ENCODE measurements around the gene UGT1A9. TPM values are rescaled to one million over a fixed set of nuclear protein-coding genes. Genes with fewer than 3 reads are reported as not detected.
"Not testable (repeated sequence)": the region's sequence is repeated elsewhere in the genome, so short reads cannot be mapped to it uniquely, and the experiment has no call there.

Gene UGT1A9
- total and polyA plus RNA-seq, 2 of the 4 experiments (the other 2 are of a cell fraction) = not detected

- H2AK5ac ChIP-seq (ENCODE audit: low read depth, low read length); H3K14ac ChIP-seq (replicated peaks; ENCODE audit: low read depth, low read length); BruUV-seq (replicated peaks); H2BK120ac ChIP-seq (ENCODE audit: low read depth, low read length); intact Hi-C loops (cut with micrococcal nuclease); H3K4me1 ChIP-seq (ENCODE audit: control insufficient read depth, insufficient read depth, low read length); H3K36me3 ChIP-seq (ENCODE audit: control insufficient read depth, insufficient read depth, low read length); POLR2A ChIA-PET (ENCODE audit: unreplicated experiment); H3K4me2 ChIP-seq (ENCODE audit: low read depth, low read length); H3K4ac ChIP-seq (ENCODE audit: low read depth, low read length); H3K9ac ChIP-seq (ENCODE audit: low read depth, low read length); in situ Hi-C loops (cut with MboI; ENCODE audit: low sequenced_read_pairs); H4K91ac ChIP-seq (ENCODE audit: insufficient read depth, low read depth, low read length); H3K9me3 ChIP-seq (ENCODE audit: control insufficient read depth, insufficient read depth, low read length); H3K27me3 ChIP-seq (ENCODE audit: control insufficient read depth, insufficient read depth, low read length); H3K9me1 ChIP-seq (ENCODE audit: insufficient read depth, low read length); H4K5ac ChIP-seq (ENCODE audit: low read depth, low read length); H3K23ac ChIP-seq (ENCODE audit: low read depth, low read length); H2BK15ac ChIP-seq (ENCODE audit: low read depth, low read length); H3K79me1 ChIP-seq (ENCODE audit: low read depth in 1 of 2, low read length in 2 of 2); CTCF ChIA-PET; dilution Hi-C loops (cut with HindIII; ENCODE audit: low sequenced_read_pairs, unreplicated experiment); H2AFZ ChIP-seq (replicated peaks; ENCODE audit: low read length, poor library complexity); H3K27ac ChIP-seq (ENCODE audit: insufficient read depth, low read length); H4K8ac ChIP-seq (ENCODE audit: low read depth in 2 of 2, low read length in 2 of 2); H2BK5ac ChIP-seq (ENCODE audit: low read depth, low read length, poor library complexity, severe bottlenecking); H4K20me1 ChIP-seq (ENCODE audit: insufficient read depth, low read length); DNase-seq; ATAC-seq (ENCODE audit: low read depth); H2BK20ac ChIP-seq (ENCODE audit: low read depth, low read length); H3K18ac ChIP-seq (ENCODE audit: low read depth, low read length); H2AK9ac ChIP-seq (replicated peaks; ENCODE audit: low read depth, low read length, poor library complexity); H3K4me3 ChIP-seq (ENCODE audit: insufficient read depth, low read depth, low read length); H3K56ac ChIP-seq (ENCODE audit: extremely low read depth, insufficient read depth, low read length): not testable (repeated sequence)
- no CpG with 5 or more reads among the region's 2 CpGs for WGBS, 2 experiments (ENCODE audit: extremely low coverage in 2 of 2, insufficient read length in 1 of 2)
Measured at GRCh38 chr2:233750689-233751088, 79.0 kb downstream of the UGT1A9 start.

- H3K4me1 ChIP-seq (ENCODE audit: control insufficient read depth, insufficient read depth, low read length); ATAC-seq (ENCODE audit: low read depth); H3K79me1 ChIP-seq (ENCODE audit: low read depth in 1 of 2, low read length in 2 of 2); H3K27ac ChIP-seq (ENCODE audit: insufficient read depth, low read length); DNase-seq; POLR2A ChIA-PET (ENCODE audit: unreplicated experiment); H4K20me1 ChIP-seq (ENCODE audit: insufficient read depth, low read length); BruUV-seq (replicated peaks); H3K4me3 ChIP-seq (ENCODE audit: insufficient read depth, low read depth, low read length); in situ Hi-C loops (cut with MboI; ENCODE audit: low sequenced_read_pairs); H3K56ac ChIP-seq (ENCODE audit: extremely low read depth, insufficient read depth, low read length); H3K27me3 ChIP-seq (ENCODE audit: control insufficient read depth, insufficient read depth, low read length); dilution Hi-C loops (cut with HindIII; ENCODE audit: low sequenced_read_pairs, unreplicated experiment); H2BK15ac ChIP-seq (ENCODE audit: low read depth, low read length); H3K14ac ChIP-seq (replicated peaks; ENCODE audit: low read depth, low read length); H4K91ac ChIP-seq (ENCODE audit: insufficient read depth, low read depth, low read length); H2BK120ac ChIP-seq (ENCODE audit: low read depth, low read length); H3K9ac ChIP-seq (ENCODE audit: low read depth, low read length); H3K4ac ChIP-seq (ENCODE audit: low read depth, low read length); H3K23ac ChIP-seq (ENCODE audit: low read depth, low read length); H2AK9ac ChIP-seq (replicated peaks; ENCODE audit: low read depth, low read length, poor library complexity); intact Hi-C loops (cut with micrococcal nuclease); H2BK20ac ChIP-seq (ENCODE audit: low read depth, low read length); H2AFZ ChIP-seq (replicated peaks; ENCODE audit: low read length, poor library complexity); H3K4me2 ChIP-seq (ENCODE audit: low read depth, low read length); H3K18ac ChIP-seq (ENCODE audit: low read depth, low read length); CTCF ChIA-PET; H2AK5ac ChIP-seq (ENCODE audit: low read depth, low read length); H4K5ac ChIP-seq (ENCODE audit: low read depth, low read length); H2BK5ac ChIP-seq (ENCODE audit: low read depth, low read length, poor library complexity, severe bottlenecking); H3K36me3 ChIP-seq (ENCODE audit: control insufficient read depth, insufficient read depth, low read length); H4K8ac ChIP-seq (ENCODE audit: low read depth in 2 of 2, low read length in 2 of 2); H3K9me1 ChIP-seq (ENCODE audit: insufficient read depth, low read length); H3K9me3 ChIP-seq (ENCODE audit: control insufficient read depth, insufficient read depth, low read length): not testable (repeated sequence)
- no CpG with 5 or more reads among the region's 2 CpGs for WGBS, 2 experiments (ENCODE audit: extremely low coverage in 2 of 2, insufficient read length in 1 of 2)
Measured at GRCh38 chr2:233751212-233752009, 79.7 kb downstream of the UGT1A9 start.
